ENCODE data around the gene TIMM22. TPM values are rescaled to one million over a fixed set of nuclear protein-coding genes. Genes with fewer than 3 reads are reported as not detected.
A peak's percentile ranks its signal among the peaks of the same experiment; 100 is the strongest.

The TIMM22 gene
- total RNA-seq, 1 donor from 2014 or later = 10.3 TPM

DNA sequence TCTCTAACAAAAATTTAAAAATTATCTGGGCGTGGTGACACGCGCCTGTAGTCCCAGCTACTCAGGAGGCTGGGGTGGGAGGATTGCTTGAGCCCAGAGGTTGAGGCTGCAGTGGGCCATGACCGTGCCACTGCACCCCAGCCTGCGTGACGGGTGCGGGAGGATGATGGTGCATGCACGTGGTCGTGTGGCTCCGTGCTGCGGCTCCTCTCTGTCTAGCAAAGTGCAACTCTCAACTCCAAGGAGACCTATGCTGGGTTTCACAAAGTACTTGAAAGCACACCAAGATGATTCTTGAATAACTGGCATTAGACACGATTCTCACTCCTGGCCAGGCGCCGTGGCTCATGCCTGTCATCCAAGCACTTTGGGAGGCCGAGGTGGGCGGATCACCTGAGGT is 43.2 kb upstream of the TIMM22 start:
- TF ChIP-seq, protein P1, sequence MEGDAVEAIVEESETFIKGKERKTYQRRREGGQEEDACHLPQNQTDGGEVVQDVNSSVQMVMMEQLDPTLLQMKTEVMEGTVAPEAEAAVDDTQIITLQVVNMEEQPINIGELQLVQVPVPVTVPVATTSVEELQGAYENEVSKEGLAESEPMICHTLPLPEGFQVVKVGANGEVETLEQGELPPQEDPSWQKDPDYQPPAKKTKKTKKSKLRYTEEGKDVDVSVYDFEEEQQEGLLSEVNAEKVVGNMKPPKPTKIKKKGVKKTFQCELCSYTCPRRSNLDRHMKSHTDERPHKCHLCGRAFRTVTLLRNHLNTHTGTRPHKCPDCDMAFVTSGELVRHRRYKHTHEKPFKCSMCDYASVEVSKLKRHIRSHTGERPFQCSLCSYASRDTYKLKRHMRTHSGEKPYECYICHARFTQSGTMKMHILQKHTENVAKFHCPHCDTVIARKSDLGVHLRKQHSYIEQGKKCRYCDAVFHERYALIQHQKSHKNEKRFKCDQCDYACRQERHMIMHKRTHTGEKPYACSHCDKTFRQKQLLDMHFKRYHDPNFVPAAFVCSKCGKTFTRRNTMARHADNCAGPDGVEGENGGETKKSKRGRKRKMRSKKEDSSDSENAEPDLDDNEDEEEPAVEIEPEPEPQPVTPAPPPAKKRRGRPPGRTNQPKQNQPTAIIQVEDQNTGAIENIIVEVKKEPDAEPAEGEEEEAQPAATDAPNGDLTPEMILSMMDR (IDR thresholded peaks at IDR 0.05) = no peak
- DNase-seq (ENCODE audit: low spot score) = no peak
- no peaks in the 10 kb centered on the region for H3K9me3 Mint-ChIP-seq (ENCODE audit: low read depth)
- H3K4me1 Mint-ChIP-seq (ENCODE audit: low read depth) = peaks cover 70% of the 10 kb centered on the region
- peak overlapping the region; percentile 99 for H3K27ac Mint-ChIP-seq (ENCODE audit: unreplicated experiment)
- H3K27me3 Mint-ChIP-seq (ENCODE audit: low read depth) = no peaks in the 10 kb centered on the region
- H3K36me3 Mint-ChIP-seq (ENCODE audit: low read depth) = peaks cover 9% of the 10 kb centered on the region
- H3K4me3 Mint-ChIP-seq (ENCODE audit: unreplicated experiment) = no peak overlapping the region

DNA sequence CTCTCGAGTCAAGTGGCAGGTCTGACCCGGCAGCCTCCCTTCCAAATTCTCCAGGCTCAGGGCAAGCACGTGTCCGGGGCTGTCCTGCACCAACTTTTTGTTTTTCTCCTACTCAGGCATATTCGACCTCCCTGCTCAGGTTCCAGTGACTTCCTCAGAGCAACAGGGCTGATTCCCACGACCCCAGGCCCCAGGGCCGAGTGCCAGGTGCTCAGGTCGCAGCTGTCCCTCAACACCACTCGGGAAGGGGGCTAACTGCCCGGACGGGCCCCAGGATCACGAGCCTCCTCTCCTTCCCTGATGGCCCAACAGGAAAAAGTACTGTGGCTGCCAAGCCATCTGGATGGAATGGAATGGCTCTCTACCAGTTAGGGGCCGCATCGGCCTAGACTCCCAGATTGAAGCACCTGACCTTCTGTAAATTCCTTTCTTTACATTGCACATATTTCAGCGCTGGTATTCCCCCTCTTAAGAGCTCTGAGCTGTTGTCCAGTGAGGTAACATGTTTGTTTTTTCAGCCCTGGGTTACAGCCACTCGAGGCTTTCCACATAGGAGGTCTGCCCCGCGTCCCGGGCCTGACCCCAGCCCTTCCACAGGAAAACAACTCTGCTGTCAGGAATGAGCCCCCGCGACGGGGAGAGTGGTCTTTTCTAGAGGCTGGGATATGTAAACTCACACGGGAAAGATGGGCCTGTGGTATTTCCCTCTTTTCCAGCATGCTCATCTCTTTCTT is 42.3 kb upstream of the TIMM22 start:
- no peaks in the 10 kb centered on the region for H3K9me3 Mint-ChIP-seq (ENCODE audit: low read depth)
- TF ChIP-seq, protein P1 (IDR thresholded peaks at IDR 0.05) = no peak
- no peak for DNase-seq (ENCODE audit: low spot score)
- H3K27me3 Mint-ChIP-seq (ENCODE audit: low read depth) = no peaks in the 10 kb centered on the region
- H3K36me3 Mint-ChIP-seq (ENCODE audit: low read depth) = peaks cover 9% of the 10 kb centered on the region
- peaks cover 75% of the 10 kb centered on the region for H3K4me1 Mint-ChIP-seq (ENCODE audit: low read depth)
- H3K27ac Mint-ChIP-seq (ENCODE audit: unreplicated experiment) = peak overlapping the region; percentile 99
- H3K4me3 Mint-ChIP-seq (ENCODE audit: unreplicated experiment) = no peak overlapping the region

DNA sequence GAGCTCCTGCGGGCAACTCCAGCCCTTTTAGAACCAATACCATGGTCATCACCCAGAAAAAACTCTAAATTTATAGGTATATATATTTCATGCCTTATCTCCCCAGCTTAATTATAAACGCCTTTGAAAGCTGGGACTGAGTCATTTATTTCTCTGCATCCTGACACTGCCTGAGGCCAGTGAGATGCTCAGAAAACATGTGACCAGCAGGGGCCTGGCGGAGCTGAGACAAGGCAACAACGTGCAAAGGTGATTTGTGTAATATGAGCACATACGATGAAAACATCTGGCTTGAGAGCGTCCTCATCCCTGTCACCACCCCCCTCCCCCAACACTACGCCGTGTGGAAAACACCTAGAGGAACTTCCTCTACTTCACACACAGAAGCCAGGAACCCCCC is 40.0 kb upstream of the TIMM22 start:
- peak overlapping the region; percentile 27 for H3K27ac Mint-ChIP-seq (ENCODE audit: unreplicated experiment)
- H3K4me1 Mint-ChIP-seq (ENCODE audit: low read depth) = peaks cover 59% of the 10 kb centered on the region
- no peak overlapping the region for H3K4me3 Mint-ChIP-seq (ENCODE audit: unreplicated experiment)

DNA sequence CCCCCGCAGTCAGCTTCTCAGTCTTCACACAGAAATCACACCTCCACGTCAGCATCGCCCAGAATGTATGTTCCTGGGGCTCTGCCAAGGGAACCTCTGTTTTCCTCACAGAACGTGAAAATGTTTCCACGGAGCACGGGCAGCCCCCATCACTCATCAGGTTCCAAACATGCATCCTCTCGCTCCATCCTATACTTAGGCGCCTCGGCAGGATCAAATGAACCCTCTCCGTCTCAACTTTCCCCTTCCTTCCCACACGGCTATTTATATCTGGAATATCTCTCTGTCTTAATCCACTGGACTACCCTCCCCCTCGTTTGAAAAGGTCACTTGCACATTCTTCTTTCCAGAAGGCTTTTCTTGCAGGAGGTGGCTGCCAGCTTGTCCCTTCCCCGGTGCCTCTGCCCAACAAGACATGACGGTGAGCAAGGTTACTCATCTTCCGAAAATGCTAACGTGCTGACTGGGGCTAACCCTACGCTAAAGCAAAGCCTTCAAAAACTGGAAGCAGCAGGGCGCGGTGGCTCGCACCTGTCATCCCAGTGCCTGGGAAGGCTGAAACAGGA is 39.0 kb upstream of the TIMM22 start:
- H3K36me3 Mint-ChIP-seq (ENCODE audit: low read depth) = peaks cover 9% of the 10 kb centered on the region
- no peak for DNase-seq (ENCODE audit: low spot score)

More for the DNA sequence above, 40.0 kb upstream of the TIMM22 start:
- Mint-ChIP-seq H3K9me3 (ENCODE audit: low read depth) (no peaks in the 10 kb centered on the region), H3K36me3 (ENCODE audit: low read depth) (peaks cover 9% of the 10 kb centered on the region), H3K27me3 (ENCODE audit: low read depth) (no peaks in the 10 kb centered on the region)
- no peak for DNase-seq (ENCODE audit: low spot score)
- TF ChIP-seq, protein P1 (IDR thresholded peaks at IDR 0.05) = no peak

DNA sequence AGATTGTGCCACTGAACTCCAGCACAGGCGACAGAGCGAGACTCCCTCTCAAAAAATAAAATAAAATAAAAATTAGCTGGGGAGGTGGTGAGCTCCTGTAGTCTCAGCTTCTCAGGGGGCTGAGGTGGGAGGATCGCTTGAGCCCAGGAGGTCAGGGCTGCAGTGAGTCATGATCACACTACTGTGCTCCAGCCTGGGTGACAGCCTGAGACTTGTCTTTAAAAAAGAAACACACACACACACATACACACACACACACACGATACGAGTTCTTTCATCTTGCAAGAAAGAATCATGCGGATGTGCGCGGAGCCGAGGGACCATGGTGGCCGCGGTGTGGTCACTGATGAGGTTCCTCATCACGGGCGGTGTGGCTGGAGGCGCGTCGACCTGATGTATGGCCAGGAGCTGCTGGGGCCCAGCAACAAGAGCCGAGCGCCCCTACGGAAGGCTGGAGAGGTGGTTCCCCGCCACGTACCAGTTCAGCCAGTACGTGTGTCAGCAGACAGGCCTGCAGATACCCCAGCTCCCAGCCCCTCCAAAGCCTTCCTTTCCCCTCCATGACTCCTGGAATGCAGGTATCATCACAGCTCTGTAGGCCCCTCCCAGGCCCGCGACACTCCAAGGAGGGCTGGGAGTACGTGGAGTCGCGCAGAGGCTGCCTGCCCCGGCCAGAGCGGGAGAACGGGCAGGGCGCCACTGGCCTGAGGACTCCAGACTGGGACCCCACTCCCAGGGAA is 38.0 kb upstream of the TIMM22 start:
- Mint-ChIP-seq H3K27ac (ENCODE audit: unreplicated experiment) (peak overlapping the region; percentile 74), H3K27me3 (ENCODE audit: low read depth) (no peaks in the 10 kb centered on the region), H3K36me3 (ENCODE audit: low read depth) (peaks cover 9% of the 10 kb centered on the region), H3K9me3 (ENCODE audit: low read depth) (no peaks in the 10 kb centered on the region), H3K4me3 (ENCODE audit: unreplicated experiment) (no peak overlapping the region), H3K4me1 (ENCODE audit: low read depth) (peaks cover 70% of the 10 kb centered on the region)
- no peak for DNase-seq (ENCODE audit: low spot score)
- TF ChIP-seq, protein P1 (IDR thresholded peaks at IDR 0.05) = no peak

More for the DNA sequence above, 39.0 kb upstream of the TIMM22 start:
- Mint-ChIP-seq H3K4me3 (ENCODE audit: unreplicated experiment) (peak overlapping the region; percentile 11), H3K9me3 (ENCODE audit: low read depth) (no peaks in the 10 kb centered on the region), H3K27me3 (ENCODE audit: low read depth) (no peaks in the 10 kb centered on the region), H3K4me1 (ENCODE audit: low read depth) (peaks cover 64% of the 10 kb centered on the region), H3K27ac (ENCODE audit: unreplicated experiment) (peak overlapping the region; percentile 74)
- TF ChIP-seq, protein P1 (IDR thresholded peaks at IDR 0.05) = no peak

Measured in chondrocyte (in vitro differentiated cells).